PC-3 (cell line): ENCODE measurements around the gene TAS2R60.

ENCODE experiments used
- EZH2 ChIP-seq: fragments of 300-600 bp; sonication (generic); IDR thresholded peaks from one replicate; pipeline ENCODE4 v1.6.1; 2017; ENCODE audit warnings: antibody characterized with exemption, mild to moderate bottlenecking, low read length; ENCODE audit not compliant: unreplicated experiment
- TF ChIP-seq, protein P1 (sequence below): fragments of 300-600 bp; sonication (generic); conservative IDR thresholded peaks from 2 replicates; pipeline ENCODE4 v1.5.1; 2017; ENCODE audit warnings: antibody characterized with exemption, low read depth, mild to moderate bottlenecking, low read length

DNA sequence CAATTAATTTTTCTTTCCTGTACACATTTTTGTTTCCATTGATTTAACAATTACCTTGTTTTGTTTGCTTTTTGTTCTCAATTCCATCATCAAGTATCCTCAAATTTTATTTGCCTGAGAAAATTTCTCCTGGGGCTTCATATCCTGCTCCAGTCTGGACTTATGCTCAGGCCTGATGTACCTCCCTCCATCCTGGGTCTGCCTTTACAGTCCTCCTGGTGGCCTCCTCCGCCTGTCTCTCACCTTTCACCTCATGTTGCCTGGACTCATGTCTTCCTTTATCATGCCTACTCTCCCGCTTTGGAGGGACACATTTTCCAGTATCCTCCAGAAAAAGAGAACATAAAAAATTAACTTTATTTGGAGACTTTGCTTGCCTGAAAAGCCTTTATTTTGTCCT lies 12.1 kb upstream of the TAS2R60 start:
- TF ChIP-seq, protein P1, sequence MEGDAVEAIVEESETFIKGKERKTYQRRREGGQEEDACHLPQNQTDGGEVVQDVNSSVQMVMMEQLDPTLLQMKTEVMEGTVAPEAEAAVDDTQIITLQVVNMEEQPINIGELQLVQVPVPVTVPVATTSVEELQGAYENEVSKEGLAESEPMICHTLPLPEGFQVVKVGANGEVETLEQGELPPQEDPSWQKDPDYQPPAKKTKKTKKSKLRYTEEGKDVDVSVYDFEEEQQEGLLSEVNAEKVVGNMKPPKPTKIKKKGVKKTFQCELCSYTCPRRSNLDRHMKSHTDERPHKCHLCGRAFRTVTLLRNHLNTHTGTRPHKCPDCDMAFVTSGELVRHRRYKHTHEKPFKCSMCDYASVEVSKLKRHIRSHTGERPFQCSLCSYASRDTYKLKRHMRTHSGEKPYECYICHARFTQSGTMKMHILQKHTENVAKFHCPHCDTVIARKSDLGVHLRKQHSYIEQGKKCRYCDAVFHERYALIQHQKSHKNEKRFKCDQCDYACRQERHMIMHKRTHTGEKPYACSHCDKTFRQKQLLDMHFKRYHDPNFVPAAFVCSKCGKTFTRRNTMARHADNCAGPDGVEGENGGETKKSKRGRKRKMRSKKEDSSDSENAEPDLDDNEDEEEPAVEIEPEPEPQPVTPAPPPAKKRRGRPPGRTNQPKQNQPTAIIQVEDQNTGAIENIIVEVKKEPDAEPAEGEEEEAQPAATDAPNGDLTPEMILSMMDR, result no peak
- no peak for TF ChIP-seq EZH2
